DOHH2 (cell line): Measurements from ENCODE around the gene TBL3.

Experiments used
- H3F3A ChIP-seq: fragments of 200-600 bp; sonication (generic), shearing (Covaris generic); 2 replicates; pipeline ENCODE4 v1.6.0; 2016; ENCODE audit warnings: antibody characterized with exemption, mild to moderate bottlenecking; ENCODE audit not compliant: control insufficient read depth, insufficient read depth
- H3K27ac ChIP-seq: fragments of 200-600 bp; sonication (generic); 2 replicates; pipeline ENCODE4 v1.5.1; 2014; ENCODE audit warnings: low read depth, mild to moderate bottlenecking, low read length, moderate library complexity
- H3K27me3 ChIP-seq: fragments of 200-600 bp; sonication (generic); 2 replicates; pipeline ENCODE4 v1.6.1; 2014; ENCODE audit warnings: mild to moderate bottlenecking, low read length, mixed read lengths; ENCODE audit not compliant: control insufficient read depth
- H3K36me3 ChIP-seq: fragments of 200-600 bp; sonication (generic); 2 replicates; pipeline ENCODE4 v1.6.1; 2014; ENCODE audit warnings: mild to moderate bottlenecking, low read length, moderate library complexity, mixed read lengths; ENCODE audit not compliant: control insufficient read depth
- H3K4me1 ChIP-seq: fragments of 200-600 bp; sonication (generic); 2 replicates; pipeline ENCODE4 v1.6.1; 2014; ENCODE audit warnings: mild to moderate bottlenecking, low read length, mixed read lengths; ENCODE audit not compliant: control insufficient read depth
- H3K4me2 ChIP-seq: fragments of 200-600 bp; sonication (generic); 2 replicates; pipeline ENCODE4 v1.6.0; 2014; ENCODE audit warnings: mild to moderate bottlenecking, low read length, moderate library complexity
- H3K4me3 ChIP-seq: fragments of 200-600 bp; sonication (generic); 2 replicates; pipeline ENCODE4 v1.5.1; 2014; ENCODE audit warnings: mild to moderate bottlenecking, low read length, mixed read lengths
- H3K79me2 ChIP-seq: fragments of 200-600 bp; sonication (generic); 2 replicates; pipeline ENCODE4 v1.6.1; 2014; ENCODE audit warnings: mild to moderate bottlenecking, low read length, mixed read lengths; ENCODE audit not compliant: control insufficient read depth
- H3K9me2 ChIP-seq: fragments of 200-600 bp; sonication (generic); replicated peaks from 2 replicates; pipeline ENCODE4 v1.6.1; 2014; ENCODE audit warnings: mild to moderate bottlenecking, low read length, mixed read lengths; ENCODE audit not compliant: control insufficient read depth
- H3K9me3 ChIP-seq: fragments of 200-600 bp; sonication (generic); 2 replicates; pipeline ENCODE4 v1.6.1; 2014; ENCODE audit warnings: antibody characterized with exemption, low read length, mixed read lengths; ENCODE audit not compliant: control insufficient read depth, insufficient read depth
- H4K20me1 ChIP-seq: fragments of 200-600 bp; sonication (generic); 2 replicates; pipeline ENCODE4 v1.6.0; 2014; ENCODE audit warnings: low read depth, mild to moderate bottlenecking, antibody characterized with exemption, low read length, moderate library complexity; ENCODE audit not compliant: control insufficient read depth, insufficient read depth
- EZH2phosphoT487 ChIP-seq: fragments of 200-600 bp; sonication (generic); IDR thresholded peaks from 2 replicates; pipeline ENCODE4 v1.6.1; 2017; ENCODE audit warnings: borderline replicate concordance, mild to moderate bottlenecking, antibody characterized with exemption, low read length, moderate library complexity, mixed read lengths
- TF ChIP-seq, protein P1 (sequence below): fragments of 200-600 bp; sonication (generic); IDR thresholded peaks from one replicate; pipeline ENCODE4 v1.5.1; 2014; ENCODE audit warnings: antibody characterized with exemption, mild to moderate bottlenecking, low read depth, low read length; ENCODE audit not compliant: poor library complexity, severe bottlenecking

TBL3 gene

DNA sequence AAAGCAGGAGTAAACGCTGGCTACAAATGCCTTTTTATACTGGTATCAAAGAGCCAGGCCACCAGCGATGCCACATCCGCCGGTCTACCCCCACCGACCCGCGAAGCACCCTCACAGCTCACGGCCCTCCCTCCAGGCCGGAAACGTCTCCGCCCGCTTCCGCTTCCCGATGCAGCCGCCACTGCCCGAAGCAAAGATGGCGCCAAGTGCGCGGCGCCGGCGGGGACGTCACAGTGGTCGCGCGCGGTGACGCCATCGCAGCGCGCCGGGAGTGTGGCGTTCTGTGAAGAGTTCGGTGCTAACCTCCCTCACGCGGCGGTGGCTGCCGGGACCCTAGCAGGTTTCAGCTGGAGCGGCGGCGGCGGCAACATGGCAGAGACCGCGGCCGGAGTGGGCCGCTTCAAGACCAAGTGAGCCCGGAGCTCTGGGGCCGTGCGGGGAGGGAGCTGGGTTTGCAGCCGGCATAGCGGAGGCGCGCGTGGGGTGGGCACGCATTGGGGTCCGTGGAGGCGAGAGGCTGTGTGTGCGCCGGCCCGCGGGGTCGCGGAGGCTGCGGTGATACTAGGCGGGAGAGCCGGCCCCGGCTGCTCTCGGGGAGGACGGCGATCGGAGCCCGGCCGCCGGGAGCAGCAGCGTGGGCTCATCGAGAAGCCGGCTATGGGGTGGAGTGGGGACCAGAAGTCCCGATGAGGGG lies at the start of gene TBL3:
Gene TBL3 (plus strand): TSS at position 258 of the 694 bp plus-strand sequence. CDS start 112 bp downstream, at position 370.
- peaks cover 5% of the 10 kb centered on the region for H3F3A ChIP-seq
- H3K4me3 ChIP-seq = peak within 1 kb of the TSS; percentile 98
- no peaks in the 10 kb centered on the region for H4K20me1 ChIP-seq
- TF ChIP-seq EZH2phosphoT487 = no peak
- TF ChIP-seq, protein P1, sequence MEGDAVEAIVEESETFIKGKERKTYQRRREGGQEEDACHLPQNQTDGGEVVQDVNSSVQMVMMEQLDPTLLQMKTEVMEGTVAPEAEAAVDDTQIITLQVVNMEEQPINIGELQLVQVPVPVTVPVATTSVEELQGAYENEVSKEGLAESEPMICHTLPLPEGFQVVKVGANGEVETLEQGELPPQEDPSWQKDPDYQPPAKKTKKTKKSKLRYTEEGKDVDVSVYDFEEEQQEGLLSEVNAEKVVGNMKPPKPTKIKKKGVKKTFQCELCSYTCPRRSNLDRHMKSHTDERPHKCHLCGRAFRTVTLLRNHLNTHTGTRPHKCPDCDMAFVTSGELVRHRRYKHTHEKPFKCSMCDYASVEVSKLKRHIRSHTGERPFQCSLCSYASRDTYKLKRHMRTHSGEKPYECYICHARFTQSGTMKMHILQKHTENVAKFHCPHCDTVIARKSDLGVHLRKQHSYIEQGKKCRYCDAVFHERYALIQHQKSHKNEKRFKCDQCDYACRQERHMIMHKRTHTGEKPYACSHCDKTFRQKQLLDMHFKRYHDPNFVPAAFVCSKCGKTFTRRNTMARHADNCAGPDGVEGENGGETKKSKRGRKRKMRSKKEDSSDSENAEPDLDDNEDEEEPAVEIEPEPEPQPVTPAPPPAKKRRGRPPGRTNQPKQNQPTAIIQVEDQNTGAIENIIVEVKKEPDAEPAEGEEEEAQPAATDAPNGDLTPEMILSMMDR = no peak
- peaks cover 47% of the 10 kb centered on the region for H3K36me3 ChIP-seq
- H3K79me2 ChIP-seq = peaks cover 43% of the 10 kb centered on the region
- peaks cover 26% of the 10 kb centered on the region for H3K4me1 ChIP-seq
- no peaks in the 10 kb centered on the region for H3K9me2 ChIP-seq
- peak within 1 kb of the TSS; percentile 78 for H3K27ac ChIP-seq
- no peaks in the 10 kb centered on the region for H3K9me3 ChIP-seq
- H3K4me2 ChIP-seq = peak within 1 kb of the TSS; percentile 97
- no peaks in the 10 kb centered on the region for H3K27me3 ChIP-seq

DNA sequence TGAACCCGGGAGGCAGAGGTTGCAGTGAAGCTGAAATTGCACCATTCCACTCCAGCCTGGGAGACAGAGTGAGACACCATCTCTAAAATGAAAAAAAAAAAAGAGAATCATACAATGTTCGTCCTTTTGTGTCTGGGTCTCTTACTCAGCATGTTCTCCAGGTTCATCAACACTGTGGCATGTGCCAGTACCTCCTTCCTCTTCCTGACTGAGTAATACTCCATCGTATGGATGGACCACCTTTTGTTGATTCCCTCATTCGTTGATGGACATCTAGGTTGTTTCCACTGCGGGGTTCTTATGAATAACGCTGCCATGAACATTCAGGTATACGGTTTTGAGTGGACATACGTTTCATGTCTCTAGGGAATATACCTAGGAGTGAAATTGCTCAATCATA lies 49.5 kb upstream of the TBL3 start:
- H3K4me1 ChIP-seq = no peaks in the 10 kb centered on the region
- H3K79me2 ChIP-seq = no peaks in the 10 kb centered on the region
- no peaks in the 10 kb centered on the region for H3K36me3 ChIP-seq
- TF ChIP-seq EZH2phosphoT487 = no peak
- TF ChIP-seq, protein P1 = no peak
- no peak overlapping the region for H3K4me2 ChIP-seq
- no peak overlapping the region for H3K27ac ChIP-seq
- no peaks in the 10 kb centered on the region for H3F3A ChIP-seq
- H3K27me3 ChIP-seq = no peaks in the 10 kb centered on the region
- no peaks in the 10 kb centered on the region for H3K9me3 ChIP-seq
- H4K20me1 ChIP-seq = no peaks in the 10 kb centered on the region
- no peaks in the 10 kb centered on the region for H3K9me2 ChIP-seq
- H3K4me3 ChIP-seq = no peak overlapping the region

DNA sequence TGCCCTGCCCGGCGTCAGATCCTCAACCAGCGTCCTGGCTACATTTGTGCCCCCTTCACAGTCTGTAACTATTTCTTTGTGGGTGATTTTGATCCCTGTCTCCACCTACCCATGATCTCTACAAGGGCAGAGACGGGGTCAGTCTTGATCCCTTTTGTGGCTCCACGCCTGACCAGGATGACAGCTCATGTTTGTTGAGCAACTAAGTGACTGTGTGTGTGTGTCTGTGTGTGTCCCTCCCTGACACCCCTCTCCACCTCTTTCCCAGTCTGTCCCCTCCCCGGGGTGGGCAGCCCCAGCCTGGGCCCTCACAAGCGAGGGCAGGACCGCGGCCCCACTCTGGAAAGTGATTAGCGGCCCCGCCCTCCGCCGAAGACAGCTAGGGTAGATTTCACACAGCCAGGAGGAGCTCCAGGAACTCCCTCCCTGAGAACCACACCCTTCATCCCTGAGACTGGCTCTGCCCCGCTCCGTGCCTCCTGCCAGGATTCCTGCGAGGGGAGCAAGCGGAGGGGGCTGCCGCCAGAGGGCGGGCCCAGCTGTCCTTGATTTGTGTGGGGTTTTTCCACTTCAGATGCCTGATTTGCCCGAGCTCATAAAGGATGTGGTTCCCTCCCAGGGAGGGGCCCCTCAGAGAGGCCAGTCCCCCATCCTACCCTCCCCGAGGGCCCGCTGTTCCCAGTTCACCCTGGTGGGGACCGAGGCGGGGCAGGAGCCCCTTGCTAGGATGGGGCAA lies 48.4 kb upstream of the TBL3 start:
- Histone ChIP-seq H3K27me3 (no peaks in the 10 kb centered on the region), H3K27ac (no peak overlapping the region), H3K36me3 (no peaks in the 10 kb centered on the region), H3K9me3 (no peaks in the 10 kb centered on the region), H3K4me2 (no peak overlapping the region), H3K4me1 (no peaks in the 10 kb centered on the region), H3F3A (no peaks in the 10 kb centered on the region), H3K9me2 (no peaks in the 10 kb centered on the region), H3K79me2 (no peaks in the 10 kb centered on the region), H3K4me3 (no peak overlapping the region), H4K20me1 (no peaks in the 10 kb centered on the region)
- TF ChIP-seq, protein P1 = no peak
